ENCODE data around the gene HCRT.
"Not testable (repeated sequence)": the region's sequence is repeated elsewhere in the genome, so short reads cannot be mapped to it uniquely, and the experiment has no call there.

HCRT gene

DNA sequence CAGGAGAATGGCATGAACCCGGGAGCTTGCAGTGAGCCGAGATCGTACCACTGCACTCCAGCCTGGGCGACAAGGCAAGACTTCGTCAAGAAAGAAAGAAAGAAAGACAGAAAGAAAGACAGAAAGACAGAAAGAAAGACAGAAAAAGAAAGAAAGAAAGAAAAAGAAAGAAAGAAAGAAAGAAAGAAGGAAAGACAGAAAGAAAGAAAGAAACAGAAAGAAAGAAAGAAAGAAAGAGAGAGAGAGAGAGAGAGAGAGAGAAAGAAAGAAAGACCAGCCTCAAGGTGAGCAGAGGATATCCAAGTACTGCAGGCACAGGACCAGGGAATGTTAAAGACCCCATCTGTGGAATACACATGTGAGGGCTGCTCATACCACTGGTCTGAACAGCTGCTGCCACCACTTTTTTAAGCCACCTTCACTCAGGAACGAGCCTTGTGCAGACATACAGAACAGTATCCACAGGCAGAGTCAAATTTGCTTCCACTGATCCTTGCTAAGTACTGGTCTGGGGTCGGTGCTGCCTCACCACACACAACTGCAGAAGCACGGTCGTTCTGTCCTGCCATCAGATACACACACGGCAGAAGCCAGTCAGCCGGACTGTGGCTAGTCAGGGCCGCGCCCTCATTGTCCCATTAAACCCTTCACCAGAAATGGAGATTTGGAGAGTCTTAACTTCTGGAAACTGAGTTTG, 38.2 kb downstream of the HCRT start:
- Histone ChIP-seq H3K4me3 (ENCODE audit: low read depth, low read length) (no peak overlapping the region), H3K9me3 (ENCODE audit: control insufficient read depth, insufficient read depth, low read length) (no peaks in the 10 kb centered on the region), H3K4me1 (ENCODE audit: control insufficient read depth, insufficient read depth, low read length) (no peaks in the 10 kb centered on the region), H3K36me3 (ENCODE audit: control insufficient read depth, insufficient read depth, low read length) (peaks cover 6% of the 10 kb centered on the region), H3K9ac (ENCODE audit: low read depth, low read length) (no peak overlapping the region), H3K27me3 (ENCODE audit: control insufficient read depth, insufficient read depth, low read length) (no peaks in the 10 kb centered on the region)

DNA sequence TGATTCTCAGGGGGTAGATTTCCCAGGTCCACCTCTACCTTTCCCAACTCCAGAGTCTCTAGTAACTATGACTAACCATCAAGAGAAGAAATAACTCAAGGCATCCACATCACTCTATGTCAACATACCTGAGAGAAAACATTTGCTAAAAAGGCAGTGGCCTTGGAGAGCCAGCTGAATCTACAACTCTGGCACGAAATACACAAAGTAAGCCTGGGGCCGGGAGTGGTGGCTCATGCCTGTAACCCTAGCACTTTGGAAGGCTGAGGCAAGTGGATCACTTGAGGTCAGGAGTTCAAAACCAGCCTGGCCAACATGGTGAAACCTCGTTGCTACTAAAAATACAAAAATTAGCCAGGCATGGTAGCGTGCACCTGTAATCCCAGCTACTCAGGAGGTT, 42.1 kb downstream of the HCRT start:
- not testable (repeated sequence) for H3K36me3 ChIP-seq (ENCODE audit: control insufficient read depth, insufficient read depth, low read length); H3K27me3 ChIP-seq (ENCODE audit: control insufficient read depth, insufficient read depth, low read length); H3K4me1 ChIP-seq (ENCODE audit: control insufficient read depth, insufficient read depth, low read length); H3K9ac ChIP-seq (ENCODE audit: low read depth, low read length); H3K9me3 ChIP-seq (ENCODE audit: control insufficient read depth, insufficient read depth, low read length); H3K4me3 ChIP-seq (ENCODE audit: low read depth, low read length)

DNA sequence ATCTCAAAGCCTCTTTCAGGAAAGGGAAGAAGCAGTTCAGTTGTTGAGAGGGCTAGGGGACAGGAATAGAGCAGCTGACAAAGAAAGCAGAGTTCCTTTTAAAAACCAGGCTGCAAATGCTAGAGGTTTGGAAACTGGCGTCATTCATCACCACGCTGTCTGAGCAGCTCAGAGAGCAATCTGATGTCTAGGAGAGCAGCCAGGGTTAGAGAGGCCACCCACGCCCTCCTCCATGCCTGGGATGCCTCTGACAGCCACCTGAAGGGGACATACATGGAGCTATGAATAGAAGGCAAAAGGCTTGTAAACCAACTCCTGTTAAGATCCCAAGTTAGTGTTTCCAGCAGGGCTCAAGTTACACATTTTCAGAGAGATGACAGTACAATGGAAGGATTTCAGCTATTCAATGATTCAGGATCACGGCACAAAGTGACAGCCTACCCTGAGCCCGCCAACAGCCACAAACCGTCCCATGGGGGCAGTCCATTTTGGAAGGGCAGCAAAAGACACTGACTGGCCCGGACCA, 42.8 kb downstream of the HCRT start:
- no peaks in the 10 kb centered on the region for H3K4me1 ChIP-seq (ENCODE audit: control insufficient read depth, insufficient read depth, low read length)
- no peaks in the 10 kb centered on the region for H3K27me3 ChIP-seq (ENCODE audit: control insufficient read depth, insufficient read depth, low read length)
- no peak overlapping the region for H3K4me3 ChIP-seq (ENCODE audit: low read depth, low read length)
- H3K9ac ChIP-seq (ENCODE audit: low read depth, low read length): no peak overlapping the region
- H3K36me3 ChIP-seq (ENCODE audit: control insufficient read depth, insufficient read depth, low read length): peaks cover 3% of the 10 kb centered on the region
- no peaks in the 10 kb centered on the region for H3K9me3 ChIP-seq (ENCODE audit: control insufficient read depth, insufficient read depth, low read length)

DNA sequence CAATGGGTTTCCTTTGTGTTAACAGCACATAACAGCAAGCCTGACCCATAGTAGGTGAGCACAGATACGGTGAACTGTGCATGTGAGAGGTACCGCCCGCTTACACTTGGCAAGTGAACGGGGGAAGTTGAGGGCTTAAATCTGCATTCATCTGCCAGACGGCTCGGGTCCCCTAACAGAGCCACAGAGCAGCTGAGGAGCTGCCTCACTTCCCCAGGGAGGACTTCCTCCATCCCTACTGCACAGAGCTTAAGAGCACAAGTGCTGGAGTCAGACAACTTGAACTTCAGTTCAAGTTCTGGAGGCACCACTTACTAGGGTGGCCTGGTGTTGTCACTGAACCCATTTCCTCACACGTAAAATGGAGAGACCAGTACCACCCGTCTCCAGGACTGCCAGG, 43.9 kb downstream of the HCRT start:
- no peaks in the 10 kb centered on the region for H3K36me3 ChIP-seq (ENCODE audit: control insufficient read depth, insufficient read depth, low read length)
- H3K4me3 ChIP-seq (ENCODE audit: low read depth, low read length): no peak overlapping the region
- no peak overlapping the region for H3K9ac ChIP-seq (ENCODE audit: low read depth, low read length)
- no peaks in the 10 kb centered on the region for H3K27me3 ChIP-seq (ENCODE audit: control insufficient read depth, insufficient read depth, low read length)
- peaks cover 2% of the 10 kb centered on the region for H3K4me1 ChIP-seq (ENCODE audit: control insufficient read depth, insufficient read depth, low read length)
- H3K9me3 ChIP-seq (ENCODE audit: control insufficient read depth, insufficient read depth, low read length): no peaks in the 10 kb centered on the region

DNA sequence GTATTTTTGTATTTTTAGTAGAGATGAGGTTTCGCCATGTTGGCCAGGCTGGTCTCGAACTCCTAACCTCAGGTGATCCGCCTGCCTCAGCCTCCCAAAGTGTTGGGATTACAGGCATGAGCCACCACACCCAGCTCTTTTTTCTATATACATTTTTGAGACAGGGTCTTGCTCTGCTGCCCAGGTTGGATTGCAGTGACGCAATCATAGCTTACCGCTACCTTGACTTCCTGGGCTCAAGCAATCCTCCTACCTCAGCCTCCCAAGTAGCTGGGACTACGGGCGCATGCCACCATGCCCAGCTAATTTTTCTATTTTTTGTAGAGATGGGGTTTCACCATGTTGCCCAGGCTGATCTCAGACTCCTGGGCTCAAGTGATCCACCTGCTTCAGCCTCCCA, 44.6 kb downstream of the HCRT start:
- not testable (repeated sequence) for H3K4me1 ChIP-seq (ENCODE audit: control insufficient read depth, insufficient read depth, low read length); H3K27me3 ChIP-seq (ENCODE audit: control insufficient read depth, insufficient read depth, low read length); H3K4me3 ChIP-seq (ENCODE audit: low read depth, low read length); H3K9ac ChIP-seq (ENCODE audit: low read depth, low read length); H3K9me3 ChIP-seq (ENCODE audit: control insufficient read depth, insufficient read depth, low read length); H3K36me3 ChIP-seq (ENCODE audit: control insufficient read depth, insufficient read depth, low read length)

DNA sequence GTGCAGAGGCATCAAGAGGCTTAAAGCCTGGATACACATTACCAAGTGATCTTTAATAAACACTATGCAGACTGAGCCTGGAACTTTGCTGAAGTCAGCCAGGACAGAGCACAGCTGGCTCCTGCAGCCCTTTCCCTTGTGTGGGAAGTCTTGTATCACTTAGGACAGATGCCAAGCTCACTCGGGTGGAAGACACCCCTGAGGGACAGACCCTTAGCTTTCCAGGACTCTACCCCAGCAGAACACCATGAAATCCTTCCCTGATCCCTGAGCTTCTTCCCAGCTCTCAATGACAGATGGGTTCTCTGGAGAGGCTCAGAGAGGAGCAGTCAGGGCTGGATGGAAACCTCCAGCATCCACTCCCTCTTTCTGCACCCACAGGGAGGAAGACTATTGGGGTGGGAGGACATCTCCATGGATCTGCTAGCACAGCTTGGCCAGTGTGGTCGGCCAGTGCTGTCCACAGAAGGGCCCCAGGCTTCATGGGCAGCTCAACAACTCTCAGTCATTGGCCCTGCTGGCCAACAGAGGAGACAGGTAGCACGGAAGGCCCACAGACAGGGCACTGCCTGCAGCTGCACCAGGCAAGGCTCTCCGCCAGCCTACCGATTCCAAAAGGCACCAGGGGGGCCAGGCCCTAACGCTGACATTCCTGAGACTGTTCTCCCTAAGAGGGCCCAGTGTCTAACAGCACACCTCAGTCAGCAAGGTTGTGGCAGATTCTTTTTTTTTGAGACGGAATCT, 46.3 kb downstream of the HCRT start:
- no peak overlapping the region for H3K9ac ChIP-seq (ENCODE audit: low read depth, low read length)
- H3K36me3 ChIP-seq (ENCODE audit: control insufficient read depth, insufficient read depth, low read length): no peaks in the 10 kb centered on the region
- no peaks in the 10 kb centered on the region for H3K9me3 ChIP-seq (ENCODE audit: control insufficient read depth, insufficient read depth, low read length)
- no peaks in the 10 kb centered on the region for H3K27me3 ChIP-seq (ENCODE audit: control insufficient read depth, insufficient read depth, low read length)
- peaks cover 7% of the 10 kb centered on the region for H3K4me1 ChIP-seq (ENCODE audit: control insufficient read depth, insufficient read depth, low read length)
- no peak overlapping the region for H3K4me3 ChIP-seq (ENCODE audit: low read depth, low read length)

DNA sequence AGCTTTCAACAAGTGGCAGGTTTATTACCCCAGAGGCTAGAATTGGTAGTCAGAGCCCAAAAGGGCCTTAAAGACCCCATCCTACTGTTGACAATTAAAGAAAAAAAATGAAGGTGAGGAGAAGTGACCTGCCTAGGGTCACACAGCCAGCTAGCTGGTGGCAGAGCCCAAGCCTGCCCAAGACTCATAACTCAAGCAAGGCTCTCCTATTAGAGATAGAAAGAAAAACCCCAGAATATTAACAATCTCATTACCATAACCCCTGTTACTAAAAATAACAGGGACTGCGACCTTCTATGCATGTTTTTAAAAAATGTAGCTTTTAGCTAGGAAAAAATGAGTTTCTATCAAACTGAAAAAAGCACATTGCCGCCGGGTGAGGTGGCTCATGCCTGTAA, 48.6 kb downstream of the HCRT start:
- Histone ChIP-seq H3K9ac (ENCODE audit: low read depth, low read length) (no peak overlapping the region), H3K4me1 (ENCODE audit: control insufficient read depth, insufficient read depth, low read length) (peaks cover 7% of the 10 kb centered on the region), H3K36me3 (ENCODE audit: control insufficient read depth, insufficient read depth, low read length) (no peaks in the 10 kb centered on the region), H3K27me3 (ENCODE audit: control insufficient read depth, insufficient read depth, low read length) (no peaks in the 10 kb centered on the region), H3K4me3 (ENCODE audit: low read depth, low read length) (no peak overlapping the region), H3K9me3 (ENCODE audit: control insufficient read depth, insufficient read depth, low read length) (no peaks in the 10 kb centered on the region)

DNA sequence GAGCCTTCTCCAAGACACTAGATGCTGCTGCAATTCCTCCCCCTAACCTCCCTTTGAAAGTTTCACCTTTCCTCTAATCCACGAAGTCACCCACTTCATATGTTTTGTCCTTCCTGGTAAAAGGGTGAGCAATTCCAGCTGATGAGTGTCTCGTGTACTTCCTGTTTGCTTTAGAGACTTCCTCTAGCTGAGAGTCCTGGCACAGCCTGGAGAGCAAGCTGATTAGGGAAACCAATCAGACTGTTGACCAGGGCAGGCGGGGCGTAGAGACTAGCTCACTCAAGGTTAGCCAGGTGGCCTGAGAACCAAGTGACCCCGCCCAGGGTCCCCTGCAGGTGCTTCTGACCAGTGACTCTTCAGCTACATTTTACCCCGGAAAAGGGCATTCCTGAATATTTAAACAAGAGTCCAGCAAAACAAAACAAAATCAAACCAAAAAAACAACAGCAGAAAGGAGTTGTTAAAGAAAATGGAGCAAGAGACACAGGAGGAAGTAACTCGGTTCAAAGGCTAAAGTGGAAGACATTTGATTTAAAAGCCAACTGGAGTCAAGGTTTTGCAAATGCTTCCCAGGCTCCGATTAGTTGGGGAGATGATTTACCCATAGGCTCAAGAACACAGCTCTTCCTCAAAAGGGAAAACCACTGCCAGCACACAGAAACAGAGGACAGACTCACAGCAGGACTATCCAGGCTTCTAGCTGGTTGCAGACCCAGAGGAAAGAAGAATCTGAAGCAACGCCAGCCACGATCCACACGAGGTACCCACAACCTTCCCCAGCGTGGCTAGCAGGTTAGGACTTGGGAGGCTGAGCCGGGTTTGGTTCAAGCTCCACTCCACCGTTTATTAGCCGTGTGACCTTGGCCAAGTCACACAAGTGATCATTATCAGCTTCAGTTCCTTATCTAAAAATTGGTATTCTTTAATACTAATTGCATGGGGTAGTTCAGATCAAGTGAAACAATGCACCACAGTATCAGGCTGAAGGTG, 49.3 kb downstream of the HCRT start:
- Histone ChIP-seq H3K27me3 (ENCODE audit: control insufficient read depth, insufficient read depth, low read length) (no peaks in the 10 kb centered on the region), H3K4me3 (ENCODE audit: low read depth, low read length) (no peak overlapping the region), H3K36me3 (ENCODE audit: control insufficient read depth, insufficient read depth, low read length) (no peaks in the 10 kb centered on the region), H3K9me3 (ENCODE audit: control insufficient read depth, insufficient read depth, low read length) (no peaks in the 10 kb centered on the region), H3K4me1 (ENCODE audit: control insufficient read depth, insufficient read depth, low read length) (peaks cover 7% of the 10 kb centered on the region), H3K9ac (ENCODE audit: low read depth, low read length) (no peak overlapping the region)

DNA sequence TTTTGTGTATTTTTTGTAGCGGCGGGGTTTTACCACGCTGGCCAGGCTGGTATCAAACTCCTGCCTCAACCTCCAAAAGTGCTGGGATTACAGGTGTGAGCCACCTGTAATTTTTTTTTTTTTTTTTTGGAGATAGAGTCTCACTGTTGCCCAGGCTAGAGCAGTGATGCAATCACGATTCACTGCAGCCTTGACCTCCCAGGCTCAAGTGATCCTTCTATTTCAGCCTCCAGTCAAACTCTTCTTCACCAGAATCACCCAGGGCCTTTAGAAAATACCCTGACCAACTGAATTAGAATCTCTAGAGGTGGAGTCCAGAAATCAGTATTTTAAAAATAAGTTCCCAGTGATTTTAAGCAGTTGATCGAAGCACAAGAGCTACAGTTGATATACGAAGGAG, 50.1 kb downstream of the HCRT start:
- Histone ChIP-seq H3K9me3 (ENCODE audit: control insufficient read depth, insufficient read depth, low read length) (no peaks in the 10 kb centered on the region), H3K4me3 (ENCODE audit: low read depth, low read length) (no peak overlapping the region), H3K4me1 (ENCODE audit: control insufficient read depth, insufficient read depth, low read length) (peaks cover 7% of the 10 kb centered on the region), H3K9ac (ENCODE audit: low read depth, low read length) (no peak overlapping the region), H3K27me3 (ENCODE audit: control insufficient read depth, insufficient read depth, low read length) (no peaks in the 10 kb centered on the region), H3K36me3 (ENCODE audit: control insufficient read depth, insufficient read depth, low read length) (peaks cover 3% of the 10 kb centered on the region)

Data from iPS-15b (cell line).